Islet of Langerhans (tissue), 1 donor: ENCODE results near the gene FJX1.

ENCODE experiments used
- FAIRE-seq: peaks from one replicate; lab custom pipeline; 2011; peaks lifted over from hg19 to GRCh38; lab: Jason Lieb, UNC

The FJX1 gene

GRCh38 chr11:35608502-35608901 is 9.8 kb upstream of the FJX1 start:
- FAIRE-seq = no peak

GRCh38 chr11:35609656-35610055 is 8.6 kb upstream of the FJX1 start:
- FAIRE-seq = no peak

DNA sequence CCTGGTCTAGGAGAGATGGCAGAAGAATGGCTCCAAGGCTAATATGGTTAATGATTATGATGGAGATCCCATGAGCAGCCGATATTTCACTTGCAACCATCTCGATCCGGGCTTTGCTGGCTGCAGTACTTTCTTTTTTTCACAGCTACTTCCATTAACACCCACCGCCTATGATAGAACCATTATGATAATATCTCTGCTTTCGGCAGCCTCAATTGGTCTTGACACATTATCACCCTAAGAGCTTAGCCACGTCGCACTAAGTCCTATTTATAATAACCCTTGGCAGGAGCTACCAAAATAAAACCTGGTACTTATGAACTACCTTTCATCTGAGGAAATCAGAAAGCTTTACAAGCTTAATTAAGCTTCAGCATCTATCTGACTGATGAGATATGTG is 7.6 kb upstream of the FJX1 start:
- FAIRE-seq = no peak

DNA sequence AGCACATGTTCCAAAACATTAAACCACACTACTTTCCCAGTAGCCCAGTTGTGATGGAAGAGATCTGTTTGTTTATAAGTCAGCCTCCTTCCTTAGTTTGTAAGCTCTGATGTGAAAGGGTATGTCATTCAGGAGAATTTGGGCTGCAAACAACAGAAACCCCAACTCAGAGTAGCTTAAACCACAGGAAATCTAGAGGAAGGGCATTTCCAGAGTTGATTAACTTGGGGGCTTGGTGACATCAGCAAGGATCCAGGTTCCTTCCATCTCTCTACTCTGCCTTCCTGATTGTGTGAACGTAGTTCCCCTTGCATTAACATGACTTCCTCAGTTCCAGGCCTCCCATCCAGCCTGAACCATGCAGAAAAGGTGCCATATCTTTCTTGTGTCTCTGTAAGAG is 6.5 kb upstream of the FJX1 start:
- no peak for FAIRE-seq

DNA sequence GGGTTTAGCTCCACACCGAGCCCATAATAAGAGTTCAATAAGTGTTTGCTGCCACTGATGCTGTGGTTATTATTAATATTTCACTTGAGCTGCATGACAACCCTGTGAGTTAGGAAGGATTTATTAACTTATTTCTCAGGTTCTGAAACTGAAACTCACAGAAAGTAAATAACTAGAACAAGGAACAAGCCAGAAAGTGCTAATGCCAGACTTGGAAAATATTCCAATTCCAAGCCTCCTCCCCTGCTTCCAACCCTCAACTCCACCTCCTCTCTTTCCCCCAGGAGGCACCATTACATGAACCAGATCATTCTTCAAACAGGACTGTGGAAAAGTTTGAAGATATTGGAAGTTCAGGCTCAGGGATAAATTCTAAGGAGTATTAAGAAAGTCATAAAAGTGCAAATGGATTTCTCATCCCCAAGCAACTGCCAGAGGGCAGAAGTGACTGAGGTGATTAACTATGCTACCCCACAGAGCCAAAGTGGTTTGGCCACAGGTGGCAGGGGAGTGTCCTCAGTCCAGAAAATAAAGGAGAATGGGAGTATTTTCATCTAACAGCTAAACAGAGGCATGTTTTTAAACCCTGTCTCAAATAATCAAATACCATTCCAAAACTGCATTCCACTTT is 3.2 kb upstream of the FJX1 start:
- FAIRE-seq = no peak

- FAIRE-seq = peak; percentile 98
Measured at GRCh38 chr11:35615921-35616900, 2.0 kb upstream of the FJX1 start.

DNA sequence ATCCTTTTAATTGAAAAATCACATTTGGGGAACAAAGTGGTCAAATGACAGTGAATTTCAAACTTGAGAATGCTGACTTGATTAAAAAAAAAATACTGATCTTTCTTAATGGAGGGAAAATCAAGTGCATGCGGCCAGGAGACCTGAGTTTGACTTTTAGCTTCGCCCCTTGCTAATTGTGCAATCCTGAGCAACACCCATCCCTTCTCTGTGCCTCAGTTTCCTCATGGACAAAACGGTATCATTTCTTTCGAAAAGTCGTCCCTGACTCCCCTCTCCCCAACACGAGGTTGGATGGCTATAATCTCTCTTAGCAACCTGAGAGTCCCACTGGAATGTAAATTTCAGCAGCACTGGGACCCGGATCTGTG is 959 bp upstream of the FJX1 start:
- FAIRE-seq = no peak

GRCh38 chr11:35618497-35619115 is 346 bp downstream of the FJX1 start:
- no peak for FAIRE-seq

DNA sequence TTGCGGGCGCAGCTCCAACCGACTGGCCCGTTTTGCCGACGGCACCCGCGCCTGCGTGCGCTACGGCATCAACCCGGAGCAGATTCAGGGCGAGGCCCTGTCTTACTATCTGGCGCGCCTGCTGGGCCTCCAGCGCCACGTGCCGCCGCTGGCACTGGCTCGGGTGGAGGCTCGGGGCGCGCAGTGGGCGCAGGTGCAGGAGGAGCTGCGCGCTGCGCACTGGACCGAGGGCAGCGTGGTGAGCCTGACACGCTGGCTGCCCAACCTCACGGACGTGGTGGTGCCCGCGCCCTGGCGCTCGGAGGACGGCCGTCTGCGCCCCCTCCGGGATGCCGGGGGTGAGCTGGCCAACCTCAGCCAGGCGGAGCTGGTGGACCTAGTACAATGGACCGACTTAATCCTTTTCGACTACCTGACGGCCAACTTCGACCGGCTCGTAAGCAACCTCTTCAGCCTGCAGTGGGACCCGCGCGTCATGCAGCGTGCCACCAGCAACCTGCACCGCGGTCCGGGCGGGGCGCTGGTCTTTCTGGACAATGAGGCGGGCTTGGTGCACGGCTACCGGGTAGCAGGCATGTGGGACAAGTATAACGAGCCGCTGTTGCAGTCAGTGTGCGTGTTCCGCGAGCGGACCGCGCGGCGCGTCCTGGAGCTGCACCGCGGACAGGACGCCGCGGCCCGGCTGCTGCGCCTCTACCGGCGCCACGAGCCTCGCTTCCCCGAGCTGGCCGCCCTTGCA is 1.0 kb downstream of the FJX1 start:
- FAIRE-seq = no peak

- no peak for FAIRE-seq
Measured at GRCh38 chr11:35619855-35620640, 1.8 kb downstream of the FJX1 start.

DNA sequence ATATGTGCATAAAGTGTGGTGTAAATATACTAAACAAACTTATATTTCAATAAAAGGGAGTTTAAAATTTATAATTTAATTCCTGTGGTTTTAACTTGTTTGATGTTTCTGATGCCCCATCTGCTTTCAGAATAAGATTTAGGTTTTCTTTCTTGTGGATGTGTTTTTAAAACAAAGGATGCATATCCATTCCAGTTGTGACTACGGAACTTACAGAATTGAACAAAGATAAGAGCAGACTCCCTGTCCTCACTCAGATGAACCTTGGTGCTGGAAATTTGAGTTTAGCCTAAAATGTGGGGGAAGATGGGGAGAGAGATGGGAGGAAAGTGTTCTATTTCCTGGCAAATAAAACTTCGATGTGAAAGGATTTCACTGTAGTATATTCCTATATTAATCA is 2.5 kb downstream of the FJX1 start:
- no peak for FAIRE-seq

GRCh38 chr11:35621620-35622019 is 3.4 kb downstream of the FJX1 start:
- no peak for FAIRE-seq

- FAIRE-seq = no peak
Measured at GRCh38 chr11:35622070-35622469, 3.8 kb downstream of the FJX1 start.

- FAIRE-seq = no peak
Measured at GRCh38 chr11:35623621-35624168, 5.4 kb downstream of the FJX1 start.

- FAIRE-seq = no peak
Measured at GRCh38 chr11:35624316-35624715, 6.1 kb downstream of the FJX1 start.

- no peak for FAIRE-seq
Measured at GRCh38 chr11:35624781-35625180, 6.5 kb downstream of the FJX1 start.

- FAIRE-seq = no peak
Measured at GRCh38 chr11:35626501-35626900, 8.2 kb downstream of the FJX1 start.

DNA sequence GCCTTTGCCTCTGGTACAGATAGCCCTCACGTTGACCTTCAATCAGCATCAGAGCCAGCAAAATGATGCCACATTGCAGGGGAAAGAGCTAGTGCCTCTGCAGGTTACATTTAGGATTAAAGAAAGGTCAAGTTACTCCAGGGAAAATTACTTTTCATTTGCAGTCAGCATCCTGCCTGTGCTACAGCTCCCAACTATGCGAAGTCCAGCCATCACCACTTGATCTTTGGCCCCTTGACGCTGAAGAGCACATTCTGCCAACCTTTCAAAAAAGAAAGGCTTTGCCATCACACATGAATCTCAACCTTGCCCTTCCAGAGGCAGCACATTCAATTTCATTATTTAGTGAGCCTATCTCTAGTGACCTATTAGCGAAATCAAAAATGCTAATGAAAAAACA is 11.3 kb downstream of the FJX1 start:
- FAIRE-seq = no peak

GRCh38 chr11:35629914-35630313 is 11.7 kb downstream of the FJX1 start:
- FAIRE-seq = no peak

DNA sequence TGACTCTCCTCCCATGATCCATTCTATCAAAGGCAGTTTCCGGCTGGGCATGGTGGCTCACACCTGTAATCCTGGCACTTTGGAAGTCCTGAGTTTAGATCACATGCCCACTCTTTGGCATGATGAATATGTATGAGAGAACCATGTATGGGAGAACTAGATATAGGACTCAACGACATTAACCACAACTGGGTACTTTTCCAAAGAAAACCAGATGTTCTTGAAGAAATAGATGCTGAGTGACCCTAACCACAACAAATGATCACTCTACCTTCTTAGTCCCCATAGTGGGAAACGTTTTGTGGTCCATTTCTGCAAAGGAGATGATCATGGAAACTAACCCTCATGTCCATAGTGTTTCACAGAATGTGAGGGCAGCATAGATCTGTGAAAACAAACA is 13.6 kb downstream of the FJX1 start:
- no peak for FAIRE-seq

GRCh38 chr11:35632301-35632700 is 14.0 kb downstream of the FJX1 start:
- FAIRE-seq = no peak
